ENCODE results near the gene G0S2.

GRCh38 chr1:209661071-209661470 is 14.1 kb upstream of the G0S2 start:
- TF ChIP-seq, protein P1, sequence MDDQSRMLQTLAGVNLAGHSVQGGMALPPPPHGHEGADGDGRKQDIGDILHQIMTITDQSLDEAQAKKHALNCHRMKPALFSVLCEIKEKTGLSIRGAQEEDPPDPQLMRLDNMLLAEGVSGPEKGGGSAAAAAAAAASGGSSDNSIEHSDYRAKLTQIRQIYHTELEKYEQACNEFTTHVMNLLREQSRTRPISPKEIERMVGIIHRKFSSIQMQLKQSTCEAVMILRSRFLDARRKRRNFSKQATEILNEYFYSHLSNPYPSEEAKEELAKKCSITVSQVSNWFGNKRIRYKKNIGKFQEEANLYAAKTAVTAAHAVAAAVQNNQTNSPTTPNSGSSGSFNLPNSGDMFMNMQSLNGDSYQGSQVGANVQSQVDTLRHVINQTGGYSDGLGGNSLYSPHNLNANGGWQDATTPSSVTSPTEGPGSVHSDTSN (IDR thresholded peaks at IDR 0.05) = no peak
- TF ChIP-seq, protein P2, sequence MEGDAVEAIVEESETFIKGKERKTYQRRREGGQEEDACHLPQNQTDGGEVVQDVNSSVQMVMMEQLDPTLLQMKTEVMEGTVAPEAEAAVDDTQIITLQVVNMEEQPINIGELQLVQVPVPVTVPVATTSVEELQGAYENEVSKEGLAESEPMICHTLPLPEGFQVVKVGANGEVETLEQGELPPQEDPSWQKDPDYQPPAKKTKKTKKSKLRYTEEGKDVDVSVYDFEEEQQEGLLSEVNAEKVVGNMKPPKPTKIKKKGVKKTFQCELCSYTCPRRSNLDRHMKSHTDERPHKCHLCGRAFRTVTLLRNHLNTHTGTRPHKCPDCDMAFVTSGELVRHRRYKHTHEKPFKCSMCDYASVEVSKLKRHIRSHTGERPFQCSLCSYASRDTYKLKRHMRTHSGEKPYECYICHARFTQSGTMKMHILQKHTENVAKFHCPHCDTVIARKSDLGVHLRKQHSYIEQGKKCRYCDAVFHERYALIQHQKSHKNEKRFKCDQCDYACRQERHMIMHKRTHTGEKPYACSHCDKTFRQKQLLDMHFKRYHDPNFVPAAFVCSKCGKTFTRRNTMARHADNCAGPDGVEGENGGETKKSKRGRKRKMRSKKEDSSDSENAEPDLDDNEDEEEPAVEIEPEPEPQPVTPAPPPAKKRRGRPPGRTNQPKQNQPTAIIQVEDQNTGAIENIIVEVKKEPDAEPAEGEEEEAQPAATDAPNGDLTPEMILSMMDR (IDR thresholded peaks at IDR 0.05) = no peak

Measured in SK-N-SH (cell line).